Liver (tissue), 9 donors: Measurements from ENCODE around the gene DNAI1. TPM values are rescaled to one million over a fixed set of nuclear protein-coding genes. Genes with fewer than 3 reads are reported as not detected.
"Not testable (repeated sequence)": the region's sequence is repeated elsewhere in the genome, so short reads cannot be mapped to it uniquely, and the experiment has no call there.

ENCODE experiments used
- DNase-seq: peaks from one replicate; pipeline ENCODE4 v3.0.0-alpha.2; 2017; ENCODE audit warnings: low spot score
- H3K27ac ChIP-seq, 2 donors: one replicate each; pipeline ENCODE4 v1.7.0; 2013; ENCODE audit warnings: inconsistent platforms in 2 of 2, low read length in 2 of 2, control low read depth in 1 of 2, low read depth in 1 of 2, mild to moderate bottlenecking in 1 of 2
- H3K27me3 ChIP-seq, 4 donors: one replicate each; pipeline versions ENCODE4 v1.6.1 to v1.7.0; 2013; ENCODE audit warnings: low read length in 3 of 4, inconsistent platforms in 1 of 4, mild to moderate bottlenecking in 1 of 4, moderate library complexity in 1 of 4; ENCODE audit not compliant: control insufficient read depth in 4 of 4, insufficient read depth in 4 of 4
- H3K36me3 ChIP-seq, 4 donors: one replicate each; pipeline versions ENCODE4 v1.6.1 to v1.7.0; 2013; ENCODE audit warnings: low read length in 3 of 4, mild to moderate bottlenecking in 3 of 4, low read depth in 1 of 4, moderate library complexity in 1 of 4; ENCODE audit not compliant: control insufficient read depth in 4 of 4, insufficient read depth in 3 of 4
- H3K4me1 ChIP-seq, 4 donors: one replicate each; pipeline versions ENCODE4 v1.6.1 to v1.7.0; 2013; ENCODE audit warnings: low read length in 3 of 4, mild to moderate bottlenecking in 3 of 4, moderate library complexity in 1 of 4; ENCODE audit not compliant: control insufficient read depth in 4 of 4, insufficient read depth in 4 of 4
- H3K4me3 ChIP-seq, 3 donors: one replicate each; pipeline versions ENCODE4 v1.6.1 to v1.7.0; 2013; ENCODE audit warnings: low read length in 3 of 3, control low read depth in 1 of 3, low read depth in 1 of 3, mild to moderate bottlenecking in 1 of 3
- H3K9ac ChIP-seq, 2 donors: one replicate each; pipeline ENCODE4 v1.7.0; 2013; ENCODE audit warnings: low read length in 2 of 2, mild to moderate bottlenecking in 2 of 2, moderate library complexity in 2 of 2, control low read depth in 1 of 2, low read depth in 1 of 2
- H3K9me3 ChIP-seq, 4 donors: one replicate each; pipeline versions ENCODE4 v1.6.1 to v1.7.0; 2013; ENCODE audit warnings: low read length in 3 of 4; ENCODE audit not compliant: control insufficient read depth in 4 of 4
- EGR1 ChIP-seq, 2 donors: IDR thresholded peaks; 2 replicates each; pipeline ENCODE4 v1.6.1; 2016 to 2018; ENCODE audit warnings: antibody characterized with exemption in 2 of 2, low read depth in 2 of 2
- FOXA2 ChIP-seq: IDR thresholded peaks from 2 replicates; pipeline ENCODE4 v1.6.1; 2016; ENCODE audit warnings: antibody characterized with exemption
- GABPA ChIP-seq, 2 donors: IDR thresholded peaks in 1 of 2; conservative IDR thresholded peaks in 1 of 2; 2 replicates each; pipeline ENCODE4 v1.6.1; 2016; ENCODE audit warnings: antibody characterized with exemption in 2 of 2, mild to moderate bottlenecking in 1 of 2, moderate library complexity in 1 of 2
- HNF4G ChIP-seq: IDR thresholded peaks from 2 replicates; pipeline ENCODE4 v1.6.1; 2016; ENCODE audit warnings: antibody characterized with exemption
- JUND ChIP-seq, 2 donors: IDR thresholded peaks; 2 replicates each; pipeline ENCODE4 v1.6.1; 2016; ENCODE audit warnings: antibody characterized with exemption in 2 of 2
- NR2F2 ChIP-seq: IDR thresholded peaks from 2 replicates; pipeline ENCODE4 v1.6.1; 2016; ENCODE audit warnings: antibody characterized with exemption
- RXRA ChIP-seq, 2 donors: IDR thresholded peaks; 2 replicates each; pipeline ENCODE4 v1.6.1; 2017 to 2018; ENCODE audit warnings: antibody characterized with exemption in 2 of 2, mild to moderate bottlenecking in 1 of 2
- SP1 ChIP-seq: IDR thresholded peaks from 2 replicates; pipeline ENCODE4 v1.6.1; 2018; ENCODE audit warnings: antibody characterized with exemption, mild to moderate bottlenecking
- TAF1 ChIP-seq: conservative IDR thresholded peaks from 2 replicates; pipeline ENCODE4 v1.6.1; 2016; ENCODE audit warnings: antibody characterized with exemption, mild to moderate bottlenecking
- YY1 ChIP-seq: IDR thresholded peaks from 2 replicates; pipeline ENCODE4 v1.6.1; 2016; ENCODE audit warnings: antibody characterized with exemption, mild to moderate bottlenecking
- WGBS: extraction: QIAGEN DNeasy Blood & Tissue Kit; methylation state at CpG from one replicate; pipeline ENCODE4 v1.1.7; 2013; 5-methylcytosine and 5-hydroxymethylcytosine counted together
- polyA plus RNA-seq, 2 donors: library from polyadenylated mRNA; stranded (reverse) in 1 of 2; unstranded in 1 of 2; fragments of 200-250 nt in 1 of 2; fragments of >200 nt in 1 of 2; fragmentation: Nextera tagmentation in 1 of 2; extraction: Ambion mirVana in 1 of 2; gene quantifications; one replicate each; pipeline versions ENCODE4 v1.2.1 to v1.2.3, GENCODE V29; 2013 to 2015
- total RNA-seq, 2 donors: library from RNA; depleted of rRNA; stranded (reverse); fragments of >200 nt; gene quantifications; one replicate each; pipeline ENCODE4 v1.2.3, GENCODE V29; 2014
- TF ChIP-seq, protein P1 (sequence below): IDR thresholded peaks from 2 replicates; pipeline ENCODE4 v1.6.1; 2016; ENCODE audit warnings: antibody characterized with exemption, mild to moderate bottlenecking
- TF ChIP-seq, protein P2 (sequence below): IDR thresholded peaks from 2 replicates; pipeline ENCODE4 v1.6.1; 2016; ENCODE audit warnings: antibody characterized with exemption
- TF ChIP-seq, protein P3 (sequence below): IDR thresholded peaks from 2 replicates; pipeline ENCODE4 v1.6.1; 2016; ENCODE audit warnings: antibody characterized with exemption
- TF ChIP-seq, protein P4 (sequence below): IDR thresholded peaks from 2 replicates; pipeline ENCODE4 v1.6.1; 2016; ENCODE audit warnings: antibody characterized with exemption
- TF ChIP-seq, protein P5 (sequence below): fragments of 150-350 bp; IDR thresholded peaks from 2 replicates; pipeline ENCODE4 v1.5.1; 2017; ENCODE audit warnings: improper control_type of control experiment, low read depth, low read length; ENCODE audit not compliant: missing input control
- donor health status: healthy.
- donor health status: healthy.
- donor health status: healthy.
- donor health status: healthy.
- donor health status: healthy.

Gene DNAI1
- total and polyA plus RNA-seq, 4 donors = not detected

DNA sequence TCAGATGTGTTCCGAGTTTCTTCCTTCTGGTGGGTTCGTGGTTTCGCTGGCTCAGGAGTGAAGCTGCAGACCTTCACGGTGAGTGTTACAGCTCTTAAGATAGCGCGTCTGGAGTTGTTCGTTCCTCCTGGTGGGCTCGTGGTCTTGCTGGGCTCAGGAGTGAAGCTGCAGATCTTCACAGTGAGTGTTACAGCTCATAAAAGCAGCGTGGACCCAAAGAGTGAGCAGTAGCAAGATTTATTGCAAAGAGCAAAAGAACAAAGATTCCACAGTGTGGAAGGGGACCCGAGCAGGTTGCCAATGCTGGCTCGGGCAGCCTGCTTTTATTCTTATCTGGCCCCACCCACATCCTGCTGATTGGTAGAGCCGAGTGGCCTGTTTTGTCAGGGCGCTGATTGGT is 23.0 kb downstream of the DNAI1 start:
- not testable (repeated sequence) for H3K27ac ChIP-seq, H3K4me1 ChIP-seq, H3K27me3 ChIP-seq, H3K9ac ChIP-seq, H3K9me3 ChIP-seq, DNase-seq, H3K36me3 ChIP-seq, H3K4me3 ChIP-seq
- 82% methylated on average over 13 of the region's 13 CpGs for WGBS

DNA sequence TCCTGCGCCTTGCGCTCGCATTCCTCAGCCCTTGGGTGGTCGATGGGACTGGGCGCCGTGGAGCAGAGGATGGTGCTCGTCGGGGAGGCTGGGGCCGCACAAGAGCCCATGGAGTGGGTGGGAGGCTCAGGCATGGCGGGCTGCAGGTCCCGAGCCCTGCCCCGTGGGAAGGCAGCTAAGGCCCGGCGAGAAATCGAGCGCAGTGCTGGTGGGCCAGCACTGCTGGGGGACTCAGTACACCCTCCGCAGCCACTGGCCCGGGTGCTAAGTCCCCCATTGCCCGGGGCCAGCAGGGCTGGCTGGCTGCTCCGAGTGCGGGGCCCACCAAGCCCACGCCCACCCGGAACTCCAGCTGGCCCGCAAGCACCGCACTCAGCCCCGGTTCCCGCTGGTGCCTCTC is 24.1 kb downstream of the DNAI1 start:
- H3K4me1 ChIP-seq, H3K9ac ChIP-seq, H3K9me3 ChIP-seq, DNase-seq, H3K27me3 ChIP-seq, H3K36me3 ChIP-seq, H3K4me3 ChIP-seq, H3K27ac ChIP-seq: not testable (repeated sequence)
- WGBS = 95% methylated on average over 25 of the region's 27 CpGs

DNA sequence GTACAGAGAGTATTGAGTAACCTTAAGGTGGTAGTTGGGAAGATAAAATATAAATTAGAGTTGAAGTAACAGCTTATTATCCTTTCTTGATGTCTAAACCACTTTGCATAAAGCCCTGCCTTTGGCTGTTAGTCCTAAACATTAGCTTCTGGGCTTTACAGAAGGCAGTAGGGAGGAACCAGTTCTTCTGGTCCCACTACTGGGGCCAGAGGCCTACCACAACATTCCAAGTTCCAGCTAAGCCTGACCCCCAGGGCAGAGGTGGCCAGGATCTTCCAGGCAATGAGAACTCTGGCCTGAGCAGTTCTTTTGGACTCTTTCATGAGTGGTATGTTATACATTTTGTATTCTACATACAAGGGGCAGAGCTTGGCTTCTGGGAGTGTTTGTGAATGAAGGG is 26.1 kb downstream of the DNAI1 start:
- Histone ChIP-seq H3K4me1 (no peaks in the 10 kb centered on the region), H3K27ac (no peak overlapping the region), H3K36me3 (no peaks in the 10 kb centered on the region), H3K4me3 (no peak overlapping the region), H3K27me3 (peaks cover 0 to 5% (median 0%) of the 10 kb centered on the region in 4 donors), H3K9me3 (no peaks in the 10 kb centered on the region), H3K9ac (no peak overlapping the region)
- no peak for DNase-seq
- TF ChIP-seq TAF1 (no peak), NR2F2 (no peak), EGR1 (IDR thresholded peaks at IDR 0.05; ENCODE audit: low read depth in 2 of 2) (no peak), HNF4G (no peak), GABPA (IDR thresholded peaks at IDR 0.05 in 1 of 2, conservative IDR thresholded peaks at IDR 0.05 in 1 of 2) (no peak), RXRA (IDR thresholded peaks at IDR 0.05) (no peak), JUND (IDR thresholded peaks at IDR 0.05) (no peak), YY1 (no peak), FOXA2 (no peak), SP1 (no peak)
- TF ChIP-seq, protein P1, sequence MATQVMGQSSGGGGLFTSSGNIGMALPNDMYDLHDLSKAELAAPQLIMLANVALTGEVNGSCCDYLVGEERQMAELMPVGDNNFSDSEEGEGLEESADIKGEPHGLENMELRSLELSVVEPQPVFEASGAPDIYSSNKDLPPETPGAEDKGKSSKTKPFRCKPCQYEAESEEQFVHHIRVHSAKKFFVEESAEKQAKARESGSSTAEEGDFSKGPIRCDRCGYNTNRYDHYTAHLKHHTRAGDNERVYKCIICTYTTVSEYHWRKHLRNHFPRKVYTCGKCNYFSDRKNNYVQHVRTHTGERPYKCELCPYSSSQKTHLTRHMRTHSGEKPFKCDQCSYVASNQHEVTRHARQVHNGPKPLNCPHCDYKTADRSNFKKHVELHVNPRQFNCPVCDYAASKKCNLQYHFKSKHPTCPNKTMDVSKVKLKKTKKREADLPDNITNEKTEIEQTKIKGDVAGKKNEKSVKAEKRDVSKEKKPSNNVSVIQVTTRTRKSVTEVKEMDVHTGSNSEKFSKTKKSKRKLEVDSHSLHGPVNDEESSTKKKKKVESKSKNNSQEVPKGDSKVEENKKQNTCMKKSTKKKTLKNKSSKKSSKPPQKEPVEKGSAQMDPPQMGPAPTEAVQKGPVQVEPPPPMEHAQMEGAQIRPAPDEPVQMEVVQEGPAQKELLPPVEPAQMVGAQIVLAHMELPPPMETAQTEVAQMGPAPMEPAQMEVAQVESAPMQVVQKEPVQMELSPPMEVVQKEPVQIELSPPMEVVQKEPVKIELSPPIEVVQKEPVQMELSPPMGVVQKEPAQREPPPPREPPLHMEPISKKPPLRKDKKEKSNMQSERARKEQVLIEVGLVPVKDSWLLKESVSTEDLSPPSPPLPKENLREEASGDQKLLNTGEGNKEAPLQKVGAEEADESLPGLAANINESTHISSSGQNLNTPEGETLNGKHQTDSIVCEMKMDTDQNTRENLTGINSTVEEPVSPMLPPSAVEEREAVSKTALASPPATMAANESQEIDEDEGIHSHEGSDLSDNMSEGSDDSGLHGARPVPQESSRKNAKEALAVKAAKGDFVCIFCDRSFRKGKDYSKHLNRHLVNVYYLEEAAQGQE = no peak
- TF ChIP-seq, protein P2, sequence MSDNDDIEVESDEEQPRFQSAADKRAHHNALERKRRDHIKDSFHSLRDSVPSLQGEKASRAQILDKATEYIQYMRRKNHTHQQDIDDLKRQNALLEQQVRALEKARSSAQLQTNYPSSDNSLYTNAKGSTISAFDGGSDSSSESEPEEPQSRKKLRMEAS = no peak
- TF ChIP-seq, protein P3, sequence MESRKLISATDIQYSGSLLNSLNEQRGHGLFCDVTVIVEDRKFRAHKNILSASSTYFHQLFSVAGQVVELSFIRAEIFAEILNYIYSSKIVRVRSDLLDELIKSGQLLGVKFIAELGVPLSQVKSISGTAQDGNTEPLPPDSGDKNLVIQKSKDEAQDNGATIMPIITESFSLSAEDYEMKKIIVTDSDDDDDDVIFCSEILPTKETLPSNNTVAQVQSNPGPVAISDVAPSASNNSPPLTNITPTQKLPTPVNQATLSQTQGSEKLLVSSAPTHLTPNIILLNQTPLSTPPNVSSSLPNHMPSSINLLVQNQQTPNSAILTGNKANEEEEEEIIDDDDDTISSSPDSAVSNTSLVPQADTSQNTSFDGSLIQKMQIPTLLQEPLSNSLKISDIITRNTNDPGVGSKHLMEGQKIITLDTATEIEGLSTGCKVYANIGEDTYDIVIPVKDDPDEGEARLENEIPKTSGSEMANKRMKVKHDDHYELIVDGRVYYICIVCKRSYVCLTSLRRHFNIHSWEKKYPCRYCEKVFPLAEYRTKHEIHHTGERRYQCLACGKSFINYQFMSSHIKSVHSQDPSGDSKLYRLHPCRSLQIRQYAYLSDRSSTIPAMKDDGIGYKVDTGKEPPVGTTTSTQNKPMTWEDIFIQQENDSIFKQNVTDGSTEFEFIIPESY = no peak
- TF ChIP-seq, protein P4, sequence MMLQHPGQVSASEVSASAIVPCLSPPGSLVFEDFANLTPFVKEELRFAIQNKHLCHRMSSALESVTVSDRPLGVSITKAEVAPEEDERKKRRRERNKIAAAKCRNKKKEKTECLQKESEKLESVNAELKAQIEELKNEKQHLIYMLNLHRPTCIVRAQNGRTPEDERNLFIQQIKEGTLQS = no peak
- TF ChIP-seq, protein P5, sequence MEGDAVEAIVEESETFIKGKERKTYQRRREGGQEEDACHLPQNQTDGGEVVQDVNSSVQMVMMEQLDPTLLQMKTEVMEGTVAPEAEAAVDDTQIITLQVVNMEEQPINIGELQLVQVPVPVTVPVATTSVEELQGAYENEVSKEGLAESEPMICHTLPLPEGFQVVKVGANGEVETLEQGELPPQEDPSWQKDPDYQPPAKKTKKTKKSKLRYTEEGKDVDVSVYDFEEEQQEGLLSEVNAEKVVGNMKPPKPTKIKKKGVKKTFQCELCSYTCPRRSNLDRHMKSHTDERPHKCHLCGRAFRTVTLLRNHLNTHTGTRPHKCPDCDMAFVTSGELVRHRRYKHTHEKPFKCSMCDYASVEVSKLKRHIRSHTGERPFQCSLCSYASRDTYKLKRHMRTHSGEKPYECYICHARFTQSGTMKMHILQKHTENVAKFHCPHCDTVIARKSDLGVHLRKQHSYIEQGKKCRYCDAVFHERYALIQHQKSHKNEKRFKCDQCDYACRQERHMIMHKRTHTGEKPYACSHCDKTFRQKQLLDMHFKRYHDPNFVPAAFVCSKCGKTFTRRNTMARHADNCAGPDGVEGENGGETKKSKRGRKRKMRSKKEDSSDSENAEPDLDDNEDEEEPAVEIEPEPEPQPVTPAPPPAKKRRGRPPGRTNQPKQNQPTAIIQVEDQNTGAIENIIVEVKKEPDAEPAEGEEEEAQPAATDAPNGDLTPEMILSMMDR = no peak
